H1 (cell line): Measurements from ENCODE around the gene PSKH1.

Source experiments
- CREB1 ChIP-seq: IDR thresholded peaks from 2 replicates; pipeline ENCODE4 v1.6.1; 2012; ENCODE audit warnings: inconsistent platforms
- TF ChIP-seq, protein P1 (sequence below), 3 experiments: IDR thresholded peaks; 1 replicate in 2 of 3; 2 replicates in 1 of 3; pipeline versions ENCODE4 v1.5.1 to v1.6.1; 2011; ENCODE audit warnings: low read length in 3 of 3, mild to moderate bottlenecking in 3 of 3, inconsistent platforms in 2 of 3, low read depth in 1 of 3, moderate library complexity in 1 of 3; ENCODE audit not compliant: insufficient read depth in 1 of 3; ENCODE audit errors: control extremely low read depth in 1 of 3

DNA sequence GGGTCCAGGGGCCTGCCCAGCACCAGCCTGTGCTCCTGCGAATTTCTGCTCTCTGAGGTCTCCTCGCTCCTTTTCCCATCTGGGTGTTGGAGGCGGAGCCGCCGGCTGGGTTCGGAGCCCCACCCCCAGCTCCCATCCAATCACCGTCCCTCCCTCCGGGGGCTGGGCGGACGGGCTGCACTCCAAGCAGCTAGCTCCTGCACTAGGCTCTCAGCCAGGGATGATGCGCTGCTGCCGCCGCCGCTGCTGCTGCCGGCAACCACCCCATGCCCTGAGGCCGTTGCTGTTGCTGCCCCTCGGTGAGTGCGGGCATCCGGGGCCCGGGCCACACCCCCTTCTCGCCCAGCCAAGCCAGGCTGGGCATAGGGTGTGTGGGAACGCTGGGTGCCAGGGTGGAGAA lies 8.4 kb upstream of the PSKH1 start, which contains the start of gene NRN1L:
- TF ChIP-seq, protein P1, sequence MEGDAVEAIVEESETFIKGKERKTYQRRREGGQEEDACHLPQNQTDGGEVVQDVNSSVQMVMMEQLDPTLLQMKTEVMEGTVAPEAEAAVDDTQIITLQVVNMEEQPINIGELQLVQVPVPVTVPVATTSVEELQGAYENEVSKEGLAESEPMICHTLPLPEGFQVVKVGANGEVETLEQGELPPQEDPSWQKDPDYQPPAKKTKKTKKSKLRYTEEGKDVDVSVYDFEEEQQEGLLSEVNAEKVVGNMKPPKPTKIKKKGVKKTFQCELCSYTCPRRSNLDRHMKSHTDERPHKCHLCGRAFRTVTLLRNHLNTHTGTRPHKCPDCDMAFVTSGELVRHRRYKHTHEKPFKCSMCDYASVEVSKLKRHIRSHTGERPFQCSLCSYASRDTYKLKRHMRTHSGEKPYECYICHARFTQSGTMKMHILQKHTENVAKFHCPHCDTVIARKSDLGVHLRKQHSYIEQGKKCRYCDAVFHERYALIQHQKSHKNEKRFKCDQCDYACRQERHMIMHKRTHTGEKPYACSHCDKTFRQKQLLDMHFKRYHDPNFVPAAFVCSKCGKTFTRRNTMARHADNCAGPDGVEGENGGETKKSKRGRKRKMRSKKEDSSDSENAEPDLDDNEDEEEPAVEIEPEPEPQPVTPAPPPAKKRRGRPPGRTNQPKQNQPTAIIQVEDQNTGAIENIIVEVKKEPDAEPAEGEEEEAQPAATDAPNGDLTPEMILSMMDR (IDR thresholded peaks at IDR 0.05; ENCODE audit: control extremely low read depth in 1 of 3, insufficient read depth in 1 of 3, low read depth in 1 of 3, low read length in 3 of 3): no peak
- no peak for TF ChIP-seq CREB1
